Neuronal stem cell (in vitro differentiated cells): ENCODE results near the gene ZNF469.

Experiments used
- DNase-seq: peaks from one replicate; pipeline ENCODE4 v3.0.0-alpha.2; 2013; ENCODE audit warnings: low spot score
- H2AFZ ChIP-seq: one replicate; pipeline ENCODE4 v1.6.1; 2013; ENCODE audit warnings: mild to moderate bottlenecking, low read length, inconsistent platforms
- H2AK5ac ChIP-seq: 2 replicates; pipeline ENCODE4 v1.6.1; 2013; ENCODE audit warnings: low read depth, mild to moderate bottlenecking, inconsistent platforms, low read length, moderate library complexity, mixed read lengths
- H2BK120ac ChIP-seq: 2 replicates; pipeline ENCODE4 v1.6.1; 2013; ENCODE audit warnings: low read depth, mild to moderate bottlenecking, inconsistent platforms, low read length, moderate library complexity, mixed read lengths
- H2BK12ac ChIP-seq: one replicate; pipeline ENCODE4 v1.6.1; 2013; ENCODE audit warnings: low read length, inconsistent platforms
- H2BK15ac ChIP-seq: 2 replicates; pipeline ENCODE4 v1.6.1; 2013; ENCODE audit warnings: mild to moderate bottlenecking, low read length, inconsistent platforms, mixed read lengths
- H2BK5ac ChIP-seq: one replicate; pipeline ENCODE4 v1.6.1; 2013; ENCODE audit warnings: inconsistent platforms, mild to moderate bottlenecking, low read length, moderate library complexity
- H3K14ac ChIP-seq: one replicate; pipeline ENCODE4 v1.6.1; 2013; ENCODE audit warnings: low read length, inconsistent platforms
- H3K18ac ChIP-seq: 2 replicates; pipeline ENCODE4 v1.6.1; 2013; ENCODE audit warnings: low read length, inconsistent platforms
- H3K23ac ChIP-seq: 2 replicates; pipeline ENCODE4 v1.6.1; 2013; ENCODE audit warnings: low read depth, mild to moderate bottlenecking, mixed read lengths, low read length, inconsistent platforms; ENCODE audit not compliant: poor library complexity
- H3K27ac ChIP-seq: replicated peaks from 3 replicates; pipeline ENCODE4 v1.5.1; 2013; ENCODE audit warnings: low read length, inconsistent platforms
- H3K27me3 ChIP-seq, 3 experiments: 2 replicates each; pipeline ENCODE4 v1.6.1; 2013; ENCODE audit warnings: low read length in 3 of 3, mild to moderate bottlenecking in 2 of 3, inconsistent platforms in 1 of 3, low read depth in 1 of 3, mixed read lengths in 1 of 3, moderate library complexity in 1 of 3; ENCODE audit not compliant: control insufficient read depth in 3 of 3, insufficient read depth in 3 of 3
- H3K36me3 ChIP-seq, 2 donors: replicated peaks in 1 of 2; 2 replicates each; pipeline ENCODE4 v1.6.1; 2013; ENCODE audit warnings: low read length in 2 of 2; ENCODE audit not compliant: control insufficient read depth in 2 of 2, insufficient read depth in 2 of 2
- H3K4ac ChIP-seq: 2 replicates; pipeline ENCODE4 v1.6.1; 2013; ENCODE audit warnings: inconsistent platforms, mild to moderate bottlenecking, low read length, moderate library complexity
- H3K4me1 ChIP-seq, 2 donors: 1 replicate in 1 of 2; 2 replicates in 1 of 2; pipeline ENCODE4 v1.6.1; 2013; ENCODE audit warnings: low read length in 2 of 2, low read depth in 1 of 2; ENCODE audit not compliant: control insufficient read depth in 2 of 2, insufficient read depth in 1 of 2
- H3K4me2 ChIP-seq: one replicate; pipeline ENCODE4 v1.6.1; 2013; ENCODE audit warnings: mild to moderate bottlenecking, low read length, inconsistent platforms; ENCODE audit not compliant: insufficient read depth, poor library complexity, severe bottlenecking
- H3K4me3 ChIP-seq, 2 donors: 2 replicates each; pipeline ENCODE4 v1.5.1; 2013; ENCODE audit warnings: low read length in 2 of 2, mild to moderate bottlenecking in 2 of 2, inconsistent platforms in 1 of 2, moderate library complexity in 1 of 2
- H3K79me1 ChIP-seq: one replicate; pipeline ENCODE4 v1.6.1; 2013; ENCODE audit warnings: low read depth, mild to moderate bottlenecking, inconsistent platforms, low read length, moderate library complexity
- H3K9ac ChIP-seq: one replicate; pipeline ENCODE4 v1.6.1; 2013; ENCODE audit warnings: mild to moderate bottlenecking, low read depth, low read length, inconsistent platforms; ENCODE audit not compliant: poor library complexity
- H3K9me3 ChIP-seq, 2 donors: replicated peaks in 1 of 2; 2 replicates each; pipeline versions ENCODE3 to v1.6.1; 2013; ENCODE audit warnings: low read length in 2 of 2, mild to moderate bottlenecking in 2 of 2, inconsistent platforms in 1 of 2, low read depth in 1 of 2, mixed read lengths in 1 of 2, moderate library complexity in 1 of 2; ENCODE audit not compliant: control insufficient read depth in 2 of 2, insufficient read depth in 1 of 2
- H4K8ac ChIP-seq: one replicate; pipeline ENCODE4 v1.6.1; 2013; ENCODE audit warnings: low read depth, mild to moderate bottlenecking, inconsistent platforms, low read length, moderate library complexity
- H4K91ac ChIP-seq: one replicate; pipeline ENCODE4 v1.6.1; 2013; ENCODE audit warnings: low read length, low read depth, mild to moderate bottlenecking, inconsistent platforms; ENCODE audit not compliant: poor library complexity
- WGBS, 2 donors: extraction: QIAGEN DNeasy Blood & Tissue Kit; methylation state at CpG; one replicate each; pipeline ENCODE4 v1.1.7; 2013; ENCODE audit warnings: missing lambda C conversion rate in 2 of 2, mixed read lengths in 1 of 2; ENCODE audit not compliant: insufficient read length in 2 of 2, insufficient replicate concordance in 1 of 2; ENCODE audit errors: extremely low coverage in 2 of 2; 5-methylcytosine and 5-hydroxymethylcytosine counted together

Gene ZNF469

DNA sequence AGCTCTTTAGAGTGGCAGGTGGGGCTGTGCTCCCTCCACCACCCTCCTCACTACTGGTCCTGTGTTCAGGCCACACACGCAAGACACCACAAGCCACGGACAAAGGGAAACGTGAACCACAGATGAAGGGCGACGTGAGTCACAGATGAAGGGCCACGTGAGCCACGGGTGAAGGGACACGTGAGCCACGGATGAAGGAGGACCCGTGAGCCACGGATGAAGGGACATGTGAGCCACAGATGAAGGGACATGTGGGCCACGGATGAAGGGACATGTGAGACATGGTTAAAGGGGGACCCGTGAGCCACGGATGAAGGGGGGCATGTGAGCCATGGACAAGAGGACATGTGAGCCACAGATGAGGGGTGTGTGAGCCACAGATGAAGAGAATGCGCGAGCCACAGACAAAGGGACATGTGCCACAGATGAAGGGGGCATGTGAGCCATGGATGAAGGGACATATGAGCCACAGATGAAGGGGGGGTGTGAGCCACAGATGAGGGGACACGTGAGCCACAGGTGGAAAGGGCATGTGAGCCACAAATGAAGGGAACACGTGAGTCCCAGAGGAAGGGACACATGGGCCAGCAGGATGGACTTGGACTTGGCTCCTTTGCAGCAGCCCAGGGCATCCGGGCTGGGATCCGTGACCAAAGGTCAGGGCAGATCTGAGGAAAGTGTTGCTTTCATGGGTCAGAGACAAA lies 15.6 kb downstream of the ZNF469 start:
- no peak overlapping the region for H2BK15ac ChIP-seq
- peak overlapping the region; percentile 14 for H3K23ac ChIP-seq
- H3K4me2 ChIP-seq: no peak overlapping the region
- no peak overlapping the region for H3K27ac ChIP-seq
- H3K14ac ChIP-seq: no peak overlapping the region
- no peak overlapping the region for H2BK12ac ChIP-seq
- H3K9ac ChIP-seq: no peak overlapping the region
- H2AK5ac ChIP-seq: peak overlapping the region; percentile 29
- peak overlapping the region in 1 of 2 donors; percentile 10 for H3K4me3 ChIP-seq
- no CpG with 5 or more reads among the region's 20 CpGs for WGBS, 2 donors
- no peak overlapping the region for H2BK5ac ChIP-seq
- no peaks in the 10 kb centered on the region for H3K79me1 ChIP-seq
- no peak overlapping the region for H2BK120ac ChIP-seq
- no peak overlapping the region for H3K18ac ChIP-seq
- H3K4ac ChIP-seq: no peak overlapping the region
- peaks cover 0 to 6% of the 10 kb centered on the region in 2 donors for H3K9me3 ChIP-seq
- no peak overlapping the region for H4K8ac ChIP-seq
- H3K36me3 ChIP-seq: no peaks in the 10 kb centered on the region
- peaks cover 0 to 33% (median 0%) of the 10 kb centered on the region in 3 experiments for H3K27me3 ChIP-seq
- H2AFZ ChIP-seq: no peak overlapping the region
- H3K4me1 ChIP-seq: no peaks in the 10 kb centered on the region
- peak overlapping the region; percentile 2 for H4K91ac ChIP-seq
- DNase-seq: no peak

DNA sequence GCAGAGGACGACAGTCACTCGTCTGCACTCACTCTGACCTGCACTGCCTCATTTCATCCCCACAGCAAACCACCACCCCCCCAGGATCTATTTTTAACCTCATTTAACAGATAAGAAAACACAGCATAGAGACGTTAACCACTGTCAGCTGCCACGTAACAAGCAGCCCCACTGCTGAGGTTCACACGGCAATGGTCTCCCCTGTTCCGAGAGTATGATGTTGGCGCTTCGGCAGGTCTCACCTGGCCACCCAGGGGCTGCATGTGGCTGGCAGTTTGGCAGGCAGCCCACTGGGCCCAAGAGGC lies 16.1 kb downstream of the ZNF469 start:
- H2BK12ac ChIP-seq: no peak overlapping the region
- DNase-seq: no peak

DNA sequence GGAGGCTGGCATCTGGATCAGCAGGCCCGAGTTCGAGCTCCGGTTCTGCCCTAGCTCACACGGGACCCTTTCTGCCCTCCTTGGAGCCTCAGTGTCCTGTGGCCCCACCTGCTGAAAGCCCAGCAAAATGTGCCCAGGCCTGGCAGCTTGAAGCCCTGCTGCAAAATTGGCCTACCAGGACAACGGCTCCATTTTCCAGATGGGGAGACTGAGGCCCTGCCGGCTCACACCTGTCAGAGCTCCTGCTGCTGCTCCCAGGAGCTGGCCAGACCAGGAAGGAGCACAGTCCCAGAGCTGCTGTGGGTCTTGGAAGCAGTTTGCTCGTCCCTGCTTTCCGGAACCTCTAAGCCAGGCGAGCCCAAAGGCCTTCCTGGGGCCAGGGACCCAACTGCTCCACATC lies 17.4 kb downstream of the ZNF469 start:
- Histone ChIP-seq H3K4me2 (no peak overlapping the region), H3K4me3 (no peak overlapping the region), H3K79me1 (no peaks in the 10 kb centered on the region), H3K36me3 (no peaks in the 10 kb centered on the region), H3K27ac (no peak overlapping the region), H3K27me3 (peaks cover 0 to 29% (median 0%) of the 10 kb centered on the region in 3 experiments), H2BK12ac (no peak overlapping the region), H2AFZ (no peak overlapping the region), H2AK5ac (peak overlapping the region; percentile 77), H2BK120ac (no peak overlapping the region), H4K8ac (no peak overlapping the region), H3K18ac (no peak overlapping the region), H3K23ac (peak overlapping the region; percentile 52), H3K9me3 (peaks cover 0 to 6% of the 10 kb centered on the region in 2 donors), H3K14ac (peak overlapping the region; percentile 49), H3K4ac (peak overlapping the region; percentile 13), H4K91ac (no peak overlapping the region), H2BK5ac (no peak overlapping the region), H3K9ac (no peak overlapping the region), H2BK15ac (peak overlapping the region; percentile 47), H3K4me1 (no peaks in the 10 kb centered on the region)
- WGBS, 2 donors: no CpG with 5 or more reads among the region's 9 CpGs
- DNase-seq: no peak

More for the DNA sequence above, 16.1 kb downstream of the ZNF469 start:
- no peak overlapping the region for H3K9ac ChIP-seq
- H3K4ac ChIP-seq: no peak overlapping the region
- no peak overlapping the region for H4K91ac ChIP-seq
- H3K18ac ChIP-seq: peak overlapping the region; percentile 33
- H3K27ac ChIP-seq: no peak overlapping the region
- peak overlapping the region; percentile 60 for H2BK5ac ChIP-seq
- H2BK15ac ChIP-seq: peak overlapping the region; percentile 80
- H3K27me3 ChIP-seq: peaks cover 0 to 29% (median 0%) of the 10 kb centered on the region in 3 experiments
- H3K36me3 ChIP-seq: no peaks in the 10 kb centered on the region
- H3K4me3 ChIP-seq: no peak overlapping the region
- no peak overlapping the region for H4K8ac ChIP-seq
- H3K14ac ChIP-seq: peak overlapping the region; percentile 63
- H3K23ac ChIP-seq: peak overlapping the region; percentile 8
- no peak overlapping the region for H2BK120ac ChIP-seq
- no CpG with 5 or more reads among the region's 8 CpGs for WGBS, 2 donors
- no peak overlapping the region for H3K4me2 ChIP-seq
- H2AK5ac ChIP-seq: peak overlapping the region; percentile 42
- H3K4me1 ChIP-seq: no peaks in the 10 kb centered on the region
- H3K9me3 ChIP-seq: peaks cover 0 to 6% of the 10 kb centered on the region in 2 donors
- H2AFZ ChIP-seq: no peak overlapping the region
- no peaks in the 10 kb centered on the region for H3K79me1 ChIP-seq

DNA sequence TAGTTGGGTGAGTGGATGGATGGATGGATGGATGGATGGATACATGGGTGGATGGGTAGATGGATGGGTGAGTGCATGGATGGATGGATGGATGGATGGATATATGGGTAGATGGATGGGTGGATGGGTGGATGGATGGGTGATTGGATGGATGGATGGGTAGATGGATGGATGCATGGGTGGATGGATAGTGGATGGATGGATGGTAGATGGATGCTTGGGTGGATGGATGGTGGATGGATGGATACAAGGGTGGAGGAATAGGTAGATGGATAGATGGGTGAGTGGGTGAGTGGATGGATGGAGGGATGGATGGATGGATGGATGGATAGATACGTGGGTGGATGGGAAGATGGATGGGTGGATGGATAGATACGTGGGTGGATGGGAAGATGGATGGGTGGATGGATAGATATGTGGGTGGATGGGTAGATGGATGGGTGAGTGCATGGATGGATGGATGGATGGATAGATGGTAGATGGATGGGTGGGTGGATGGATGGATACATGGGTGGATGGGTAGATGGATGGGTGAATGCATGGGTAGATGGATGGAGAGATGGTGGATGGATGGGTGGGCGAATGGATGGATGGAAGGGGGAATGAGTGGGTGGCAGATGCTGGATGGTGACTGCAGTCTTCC lies 19.0 kb downstream of the ZNF469 start:
- 83 to 100% methylated on average over 1 to 2 of the region's 3 CpGs for WGBS, 2 donors
- H3K4me1 ChIP-seq: no peaks in the 10 kb centered on the region

More for the DNA sequence above, 19.0 kb downstream of the ZNF469 start:
- H2BK12ac ChIP-seq: no peak overlapping the region
- peak overlapping the region; percentile 45 for H3K18ac ChIP-seq
- peak overlapping the region; percentile 54 for H2BK15ac ChIP-seq
- H2AFZ ChIP-seq: no peak overlapping the region
- no peak overlapping the region for H2BK120ac ChIP-seq
- H3K79me1 ChIP-seq: no peaks in the 10 kb centered on the region
- no peak overlapping the region for H2AK5ac ChIP-seq
- H3K27me3 ChIP-seq: peaks cover 0 to 28% (median 0%) of the 10 kb centered on the region in 3 experiments
- peak overlapping the region; percentile 27 for H3K23ac ChIP-seq
- H3K36me3 ChIP-seq: no peaks in the 10 kb centered on the region
- H4K91ac ChIP-seq: no peak overlapping the region
- H3K4me3 ChIP-seq: no peak overlapping the region
- peak overlapping the region; percentile 43 for H4K8ac ChIP-seq
- no peak overlapping the region for H3K27ac ChIP-seq
- peak overlapping the region; percentile 30 for H3K9ac ChIP-seq
- H3K4me2 ChIP-seq: no peak overlapping the region
- H3K9me3 ChIP-seq: peaks cover 0 to 6% of the 10 kb centered on the region in 2 donors
- no peak overlapping the region for H3K14ac ChIP-seq
- DNase-seq: no peak
- H2BK5ac ChIP-seq: no peak overlapping the region
- H3K4ac ChIP-seq: no peak overlapping the region
